IMR-90 (cell line): ENCODE measurements around the gene TMEM37. TPM values are rescaled to one million over a fixed set of nuclear protein-coding genes. Genes with fewer than 3 reads are reported as not detected.
"Not testable (repeated sequence)": the region's sequence is repeated elsewhere in the genome, so short reads cannot be mapped to it uniquely, and the experiment has no call there.

Source experiments
- ATAC-seq: fragments of 200-7000 bp; cut with Tn5 transposase; 2 replicates; pipeline ENCODE4 v1.9.1; 2020; ENCODE audit warnings: low read depth, mild to moderate bottlenecking, moderate library complexity
- BruUV-seq: library from RNA; stranded (reverse); fragments of 400-500 nt; replicated peaks from 2 replicates; lab custom pipeline; 2021; lab: Mats Ljungman, UMichigan
- CTCF ChIA-PET: fragments of 300-600 bp; formaldehyde crosslinking; extraction: SDS; loops from one replicate; lab custom pipeline; 2021; ENCODE audit warnings: antibody characterized with exemption; lab: Yijun Ruan, JAX
- POLR2A ChIA-PET: fragments of 300-600 bp; sonication (Branson Sonifier 250); formaldehyde crosslinking; loops from one replicate; lab custom pipeline; 2022; ENCODE audit warnings: antibody characterized with exemption; ENCODE audit not compliant: unreplicated experiment; lab: Charles Lee
- DNase-seq: peaks from one replicate; pipeline ENCODE4 v3.0.0; 2013
- H2AFZ ChIP-seq: replicated peaks from 2 replicates; pipeline ENCODE3; 2013; ENCODE audit warnings: low read length, mild to moderate bottlenecking; ENCODE audit not compliant: poor library complexity
- H2AK5ac ChIP-seq: 2 replicates; pipeline ENCODE4 v1.6.1; 2013; ENCODE audit warnings: low read depth, low read length, inconsistent platforms
- H2AK9ac ChIP-seq: replicated peaks from 2 replicates; pipeline ENCODE3; 2013; ENCODE audit warnings: mild to moderate bottlenecking, low read depth, low read length, moderate library complexity; ENCODE audit not compliant: poor library complexity
- H2BK120ac ChIP-seq: 2 replicates; pipeline ENCODE4 v1.6.1; 2013; ENCODE audit warnings: low read depth, low read length, inconsistent platforms
- H2BK15ac ChIP-seq: 3 replicates; pipeline ENCODE4 v1.6.1; 2013; ENCODE audit warnings: low read depth, low read length, inconsistent platforms
- H2BK20ac ChIP-seq: 2 replicates; pipeline ENCODE4 v1.6.1; 2013; ENCODE audit warnings: low read depth, mild to moderate bottlenecking, inconsistent platforms, low read length, moderate library complexity
- H2BK5ac ChIP-seq: 2 replicates; pipeline ENCODE4 v1.6.1; 2013; ENCODE audit warnings: mild to moderate bottlenecking, low read depth, low read length, inconsistent platforms; ENCODE audit not compliant: poor library complexity, severe bottlenecking
- H3K14ac ChIP-seq: replicated peaks from 2 replicates; pipeline ENCODE4 v1.6.1; 2013; ENCODE audit warnings: low read depth, low read length, inconsistent platforms
- H3K18ac ChIP-seq: 2 replicates; pipeline ENCODE4 v1.6.1; 2013; ENCODE audit warnings: low read depth, low read length, control low read depth
- H3K23ac ChIP-seq: 2 replicates; pipeline ENCODE4 v1.6.1; 2013; ENCODE audit warnings: low read depth, low read length, inconsistent platforms
- H3K27ac ChIP-seq: 2 replicates; pipeline ENCODE4 v1.5.1; 2013; ENCODE audit warnings: mild to moderate bottlenecking, control low read depth, low read length; ENCODE audit not compliant: insufficient read depth
- H3K27me3 ChIP-seq: 2 replicates; pipeline ENCODE4 v1.6.1; 2013; ENCODE audit warnings: low read length; ENCODE audit not compliant: control insufficient read depth, insufficient read depth
- H3K36me3 ChIP-seq: 2 replicates; pipeline ENCODE4 v1.6.1; 2013; ENCODE audit warnings: low read length, mixed read lengths; ENCODE audit not compliant: control insufficient read depth, insufficient read depth
- H3K4ac ChIP-seq: 2 replicates; pipeline ENCODE4 v1.6.1; 2013; ENCODE audit warnings: low read depth, low read length, inconsistent platforms
- H3K4me1 ChIP-seq: 2 replicates; pipeline ENCODE4 v1.6.1; 2013; ENCODE audit warnings: low read length, mixed read lengths; ENCODE audit not compliant: control insufficient read depth, insufficient read depth
- H3K4me2 ChIP-seq: 2 replicates; pipeline ENCODE4 v1.6.1; 2013; ENCODE audit warnings: low read depth, mild to moderate bottlenecking, control low read depth, low read length, moderate library complexity
- H3K4me3 ChIP-seq: 2 replicates; pipeline ENCODE4 v1.5.1; 2013; ENCODE audit warnings: low read depth, mild to moderate bottlenecking, control low read depth, low read length, moderate library complexity; ENCODE audit not compliant: insufficient read depth
- H3K56ac ChIP-seq: 2 replicates; pipeline ENCODE4 v1.6.1; 2013; ENCODE audit warnings: low read length, inconsistent platforms; ENCODE audit not compliant: insufficient read depth; ENCODE audit errors: extremely low read depth
- H3K79me1 ChIP-seq, 2 experiments: 2 replicates each; pipeline ENCODE4 v1.6.1; 2013; ENCODE audit warnings: low read length in 2 of 2, inconsistent platforms in 1 of 2, low read depth in 1 of 2
- H3K9ac ChIP-seq: 2 replicates; pipeline ENCODE4 v1.6.1; 2013; ENCODE audit warnings: low read depth, low read length, control low read depth
- H3K9me1 ChIP-seq: 2 replicates; pipeline ENCODE4 v1.6.1; 2013; ENCODE audit warnings: low read length, inconsistent platforms; ENCODE audit not compliant: insufficient read depth
- H3K9me3 ChIP-seq: 2 replicates; pipeline ENCODE4 v1.6.1; 2013; ENCODE audit warnings: low read length; ENCODE audit not compliant: control insufficient read depth, insufficient read depth
- H4K20me1 ChIP-seq: 2 replicates; pipeline ENCODE4 v1.6.1; 2013; ENCODE audit warnings: low read length, inconsistent platforms; ENCODE audit not compliant: insufficient read depth
- H4K5ac ChIP-seq: 2 replicates; pipeline ENCODE4 v1.6.1; 2013; ENCODE audit warnings: mild to moderate bottlenecking, low read depth, low read length, control low read depth
- H4K8ac ChIP-seq, 2 experiments: 2 replicates each; pipeline ENCODE4 v1.6.1; 2013; ENCODE audit warnings: low read depth in 2 of 2, low read length in 2 of 2, control low read depth in 1 of 2, inconsistent platforms in 1 of 2
- H4K91ac ChIP-seq: 2 replicates; pipeline ENCODE4 v1.6.1; 2013; ENCODE audit warnings: low read depth, low read length, inconsistent platforms; ENCODE audit not compliant: insufficient read depth
- MAFK ChIP-seq: IDR thresholded peaks from 2 replicates; pipeline ENCODE4 v1.6.1; 2012; ENCODE audit warnings: low read depth, low read length, improper control_type of control experiment
- MXI1 ChIP-seq: IDR thresholded peaks from 2 replicates; pipeline ENCODE4 v1.6.1; 2012; ENCODE audit warnings: low read depth, mild to moderate bottlenecking, low read length, moderate library complexity, borderline replicate concordance
- WGBS, 2 experiments: methylation state at CpG; one replicate each; pipeline versions ENCODE4 v1.1.5 to v1.1.7; 2013; ENCODE audit warnings: missing lambda C conversion rate in 2 of 2; ENCODE audit not compliant: insufficient read length in 1 of 2; ENCODE audit errors: extremely low coverage in 2 of 2; 5-methylcytosine and 5-hydroxymethylcytosine counted together
- dilution Hi-C: fragments of 300-500 bp; cut with HindIII; formaldehyde crosslinking; loops from one replicate; pipeline ENCODE4 v1.14.3; 2018; ENCODE audit warnings: low sequenced_read_pairs; ENCODE audit not compliant: unreplicated experiment
- in situ Hi-C: fragments of 300-500 bp; cut with MboI; formaldehyde crosslinking; loops from 3 replicates; pipeline ENCODE4 v1.14.3; 2019; ENCODE audit warnings: low sequenced_read_pairs, inconsistent platforms, mixed read lengths
- intact Hi-C: fragments of 100-400 bp; cut with micrococcal nuclease; formaldehyde crosslinking; loops from 2 replicates; pipeline ENCODE4 v1.10.0; 2022
- polyA plus RNA-seq, 3 experiments: library from polyadenylated mRNA; depleted of rRNA; stranded (reverse); fragments of >200 nt; gene quantifications; 2 replicates each; pipeline ENCODE4 v1.2.3, GENCODE V29; 2012; ENCODE audit warnings: low replicate concordance in 1 of 3
- total RNA-seq: library from RNA; depleted of rRNA; stranded (reverse); fragments of >200 nt; gene quantifications from 2 replicates; pipeline ENCODE4 v1.2.3, GENCODE V29; 2012

TMEM37 gene
- total and polyA plus RNA-seq, 2 of the 4 experiments (the other 2 are of a cell fraction), result under 0.01 to 0.39 TPM

- no peak for TF ChIP-seq MXI1
Measured at GRCh38 chr2:119402645-119403560, 28.8 kb upstream of the TMEM37 start (continued).

- H2AK5ac ChIP-seq, DNase-seq, H2AK9ac ChIP-seq, in situ Hi-C loops, H3K4me1 ChIP-seq, dilution Hi-C loops, BruUV-seq, H4K5ac ChIP-seq, H3K9me3 ChIP-seq, H4K8ac ChIP-seq, intact Hi-C loops, H2BK120ac ChIP-seq, H3K14ac ChIP-seq, H3K4me3 ChIP-seq, H3K36me3 ChIP-seq, CTCF ChIA-PET, H2AFZ ChIP-seq, H2BK15ac ChIP-seq, H3K9me1 ChIP-seq, H4K91ac ChIP-seq, H3K27me3 ChIP-seq, H3K56ac ChIP-seq, H3K27ac ChIP-seq, H3K79me1 ChIP-seq, POLR2A ChIA-PET, H2BK5ac ChIP-seq, H3K23ac ChIP-seq, H4K20me1 ChIP-seq, H3K18ac ChIP-seq, H3K4me2 ChIP-seq, ATAC-seq, H2BK20ac ChIP-seq, H3K9ac ChIP-seq, H3K4ac ChIP-seq: not testable (repeated sequence)
- WGBS, 2 experiments, result 80% methylated on average over 2 of the region's 12 CpGs; no CpG with 5 or more reads in 1 of the 2 experiments
- peak; percentile 44 for TF ChIP-seq MAFK
Measured at GRCh38 chr2:119403618-119404017, 28.0 kb upstream of the TMEM37 start.
